ENCODE results near the gene KIRREL3. TPM values are rescaled to one million over a fixed set of nuclear protein-coding genes. Genes with fewer than 3 reads are reported as not detected.

KIRREL3 gene
- total RNA-seq, 2 experiments from 2014 or later = not detected

GRCh38 chr11:126501641-126502040 is 498.9 kb downstream of the KIRREL3 start:
- Histone ChIP-seq H3K9me3 (ENCODE audit: control insufficient read depth in 1 of 2, insufficient read depth in 1 of 2, low read length in 2 of 2) (peaks cover 0 to 4% of the 10 kb centered on the region in 2 experiments), H3K4me1 (ENCODE audit: insufficient read depth, low read length) (no peaks in the 10 kb centered on the region)
- no peaks in the 10 kb centered on the region for H3K4me1 Mint-ChIP-seq (ENCODE audit: low read depth)

GRCh38 chr11:126500981-126501380 is 499.6 kb downstream of the KIRREL3 start:
- H3K4me3 ChIP-seq (ENCODE audit: low read length) = no peak overlapping the region
- H3K4me1 Mint-ChIP-seq (ENCODE audit: low read depth) = no peaks in the 10 kb centered on the region
- H3K27ac ChIP-seq (ENCODE audit: low read depth in 1 of 2, low read length in 2 of 2) = no peak overlapping the region
- no peak overlapping the region for H3K4me3 Mint-ChIP-seq
- no peaks in the 10 kb centered on the region for H3K9me3 ChIP-seq (ENCODE audit: control insufficient read depth in 1 of 2, insufficient read depth in 1 of 2, low read length in 2 of 2)
- POLR2A ChIA-PET = no interaction called here
- peaks cover 4% of the 10 kb centered on the region for H3K9me3 Mint-ChIP-seq
- DNase-seq = no peak
- H3K36me3 Mint-ChIP-seq (ENCODE audit: low read depth) = no peaks in the 10 kb centered on the region
- no peak for TF ChIP-seq CTCF (IDR thresholded peaks at IDR 0.05)
- no peak for ATAC-seq (ENCODE audit: poor library complexity)
- CTCF ChIA-PET = no interaction called here
- H3K36me3 ChIP-seq (ENCODE audit: insufficient read depth, low read length) = no peaks in the 10 kb centered on the region
- H3K27me3 ChIP-seq (ENCODE audit: control insufficient read depth in 1 of 2, insufficient read depth in 2 of 2, low read length in 2 of 2) = peaks cover 8 to 16% of the 10 kb centered on the region in 2 experiments
- H3K4me1 ChIP-seq (ENCODE audit: insufficient read depth, low read length) = no peaks in the 10 kb centered on the region
- intact Hi-C loops (cut with DNase I, micrococcal nuclease) = no loop called here
- peaks cover 58% of the 10 kb centered on the region for H3K27me3 Mint-ChIP-seq
- H3K27ac Mint-ChIP-seq = no peak overlapping the region

More at GRCh38 chr11:126501641-126502040, 498.9 kb downstream of the KIRREL3 start:
- DNase-seq = no peak
- no peak overlapping the region for H3K4me3 ChIP-seq (ENCODE audit: low read length)
- no peak overlapping the region for H3K27ac ChIP-seq (ENCODE audit: low read depth in 1 of 2, low read length in 2 of 2)
- Mint-ChIP-seq H3K27ac (no peak overlapping the region), H3K4me3 (no peak overlapping the region), H3K27me3 (peaks cover 62% of the 10 kb centered on the region), H3K9me3 (peaks cover 5% of the 10 kb centered on the region), H3K36me3 (ENCODE audit: low read depth) (no peaks in the 10 kb centered on the region)
- H3K36me3 ChIP-seq (ENCODE audit: insufficient read depth, low read length) = no peaks in the 10 kb centered on the region
- CTCF ChIA-PET = no interaction called here
- H3K27me3 ChIP-seq (ENCODE audit: control insufficient read depth in 1 of 2, insufficient read depth in 2 of 2, low read length in 2 of 2) = peaks cover 8 to 16% of the 10 kb centered on the region in 2 experiments
- TF ChIP-seq CTCF (IDR thresholded peaks at IDR 0.05) = no peak
- intact Hi-C loops (cut with DNase I, micrococcal nuclease) = no loop called here
- POLR2A ChIA-PET = no interaction called here
- no peak for ATAC-seq (ENCODE audit: poor library complexity)

GRCh38 chr11:126499131-126499752 is 501.3 kb downstream of the KIRREL3 start:
- Histone ChIP-seq H3K4me1 (ENCODE audit: insufficient read depth, low read length) (no peaks in the 10 kb centered on the region), H3K36me3 (ENCODE audit: insufficient read depth, low read length) (no peaks in the 10 kb centered on the region), H3K27me3 (ENCODE audit: control insufficient read depth in 1 of 2, insufficient read depth in 2 of 2, low read length in 2 of 2) (peaks cover 8 to 16% of the 10 kb centered on the region in 2 experiments), H3K9me3 (ENCODE audit: control insufficient read depth in 1 of 2, insufficient read depth in 1 of 2, low read length in 2 of 2) (no peaks in the 10 kb centered on the region), H3K27ac (ENCODE audit: low read depth in 1 of 2, low read length in 2 of 2) (no peak overlapping the region), H3K4me3 (ENCODE audit: low read length) (no peak overlapping the region)
- ChIA-PET CTCF (interaction anchor here (1.3 kb wide), 1 partner anchor 19 kb away, joined by 4 read pairs; no protein-coding TSS in a partner anchor), POLR2A (no interaction called here)
- Mint-ChIP-seq H3K9me3 (no peaks in the 10 kb centered on the region), H3K36me3 (ENCODE audit: low read depth) (no peaks in the 10 kb centered on the region), H3K4me1 (ENCODE audit: low read depth) (no peaks in the 10 kb centered on the region), H3K4me3 (no peak overlapping the region), H3K27ac (no peak overlapping the region), H3K27me3 (peaks cover 51% of the 10 kb centered on the region)
- ATAC-seq (ENCODE audit: poor library complexity) = no peak
- no peak for TF ChIP-seq CTCF (IDR thresholded peaks at IDR 0.05)
- intact Hi-C loops (cut with DNase I, micrococcal nuclease) = no loop called here
- no peak for DNase-seq

Measured in CD4-positive, alpha-beta T cell (primary cell).